Effector CD8-positive, alpha-beta T cell (primary cell): ENCODE results near the gene LUC7L3.
"Not testable (repeated sequence)": the region's sequence is repeated elsewhere in the genome, so short reads cannot be mapped to it uniquely, and the experiment has no call there.

Source experiments
- DNase-seq: peaks from one replicate; lab custom pipeline; 2025; lab: John Stamatoyannopoulos, UW
- total RNA-seq, 4 experiments: gene quantifications; one replicate each; lab custom pipeline; 2026; lab: John Stamatoyannopoulos, UW

Gene LUC7L3
- total RNA-seq, result 198 to 361 (median 308) reads per million in 4 experiments

GRCh38 chr17:50719144-50719923, at the start of gene LUC7L3:
Gene LUC7L3 (plus strand): TSS chr17:50719603. CDS start chr17:50719733, 130 bp downstream.
- peak; percentile 86 for DNase-seq

GRCh38 chr17:50672071-50672470, 47.3 kb upstream of the LUC7L3 start:
- DNase-seq, result no peak

- DNase-seq, result no peak
Measured at GRCh38 chr17:50672831-50673551, 46.4 kb upstream of the LUC7L3 start.

- DNase-seq, result no peak
Measured at GRCh38 chr17:50675190-50675589, 44.2 kb upstream of the LUC7L3 start.

GRCh38 chr17:50675627-50676026, 43.8 kb upstream of the LUC7L3 start:
- DNase-seq, result no peak

GRCh38 chr17:50676065-50676975, 43.1 kb upstream of the LUC7L3 start:
- no peak for DNase-seq

GRCh38 chr17:50677851-50678375, 41.5 kb upstream of the LUC7L3 start:
- no peak for DNase-seq

GRCh38 chr17:50679008-50679544, 40.3 kb upstream of the LUC7L3 start:
- no peak for DNase-seq

GRCh38 chr17:50680126-50680525, 39.3 kb upstream of the LUC7L3 start:
- no peak for DNase-seq

GRCh38 chr17:50680543-50681262, 38.7 kb upstream of the LUC7L3 start:
- DNase-seq, result not testable (repeated sequence)

- no peak for DNase-seq
Measured at GRCh38 chr17:50681263-50682200, 37.9 kb upstream of the LUC7L3 start.

- DNase-seq, result no peak
Measured at GRCh38 chr17:50682441-50682840, 37.0 kb upstream of the LUC7L3 start.

- DNase-seq, result no peak
Measured at GRCh38 chr17:50682938-50683337, 36.5 kb upstream of the LUC7L3 start.

- DNase-seq, result no peak
Measured at GRCh38 chr17:50683434-50684287, 35.7 kb upstream of the LUC7L3 start.

- DNase-seq, result no peak
Measured at GRCh38 chr17:50684288-50684611, 35.2 kb upstream of the LUC7L3 start.

- DNase-seq, result no peak
Measured at GRCh38 chr17:50684612-50685333, 34.6 kb upstream of the LUC7L3 start.

- no peak for DNase-seq
Measured at GRCh38 chr17:50685334-50685665, 34.1 kb upstream of the LUC7L3 start.
